NCI-H446 (cell line): Measurements from ENCODE around the gene PADI1.

Experiments used
- DNase-seq, 2 experiments: peaks; one replicate each; lab custom pipeline; 2025; lab: John Stamatoyannopoulos, UW

Gene PADI1, protein sequence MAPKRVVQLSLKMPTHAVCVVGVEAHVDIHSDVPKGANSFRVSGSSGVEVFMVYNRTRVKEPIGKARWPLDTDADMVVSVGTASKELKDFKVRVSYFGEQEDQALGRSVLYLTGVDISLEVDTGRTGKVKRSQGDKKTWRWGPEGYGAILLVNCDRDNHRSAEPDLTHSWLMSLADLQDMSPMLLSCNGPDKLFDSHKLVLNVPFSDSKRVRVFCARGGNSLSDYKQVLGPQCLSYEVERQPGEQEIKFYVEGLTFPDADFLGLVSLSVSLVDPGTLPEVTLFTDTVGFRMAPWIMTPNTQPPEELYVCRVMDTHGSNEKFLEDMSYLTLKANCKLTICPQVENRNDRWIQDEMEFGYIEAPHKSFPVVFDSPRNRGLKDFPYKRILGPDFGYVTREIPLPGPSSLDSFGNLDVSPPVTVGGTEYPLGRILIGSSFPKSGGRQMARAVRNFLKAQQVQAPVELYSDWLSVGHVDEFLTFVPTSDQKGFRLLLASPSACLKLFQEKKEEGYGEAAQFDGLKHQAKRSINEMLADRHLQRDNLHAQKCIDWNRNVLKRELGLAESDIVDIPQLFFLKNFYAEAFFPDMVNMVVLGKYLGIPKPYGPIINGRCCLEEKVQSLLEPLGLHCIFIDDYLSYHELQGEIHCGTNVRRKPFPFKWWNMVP

DNA sequence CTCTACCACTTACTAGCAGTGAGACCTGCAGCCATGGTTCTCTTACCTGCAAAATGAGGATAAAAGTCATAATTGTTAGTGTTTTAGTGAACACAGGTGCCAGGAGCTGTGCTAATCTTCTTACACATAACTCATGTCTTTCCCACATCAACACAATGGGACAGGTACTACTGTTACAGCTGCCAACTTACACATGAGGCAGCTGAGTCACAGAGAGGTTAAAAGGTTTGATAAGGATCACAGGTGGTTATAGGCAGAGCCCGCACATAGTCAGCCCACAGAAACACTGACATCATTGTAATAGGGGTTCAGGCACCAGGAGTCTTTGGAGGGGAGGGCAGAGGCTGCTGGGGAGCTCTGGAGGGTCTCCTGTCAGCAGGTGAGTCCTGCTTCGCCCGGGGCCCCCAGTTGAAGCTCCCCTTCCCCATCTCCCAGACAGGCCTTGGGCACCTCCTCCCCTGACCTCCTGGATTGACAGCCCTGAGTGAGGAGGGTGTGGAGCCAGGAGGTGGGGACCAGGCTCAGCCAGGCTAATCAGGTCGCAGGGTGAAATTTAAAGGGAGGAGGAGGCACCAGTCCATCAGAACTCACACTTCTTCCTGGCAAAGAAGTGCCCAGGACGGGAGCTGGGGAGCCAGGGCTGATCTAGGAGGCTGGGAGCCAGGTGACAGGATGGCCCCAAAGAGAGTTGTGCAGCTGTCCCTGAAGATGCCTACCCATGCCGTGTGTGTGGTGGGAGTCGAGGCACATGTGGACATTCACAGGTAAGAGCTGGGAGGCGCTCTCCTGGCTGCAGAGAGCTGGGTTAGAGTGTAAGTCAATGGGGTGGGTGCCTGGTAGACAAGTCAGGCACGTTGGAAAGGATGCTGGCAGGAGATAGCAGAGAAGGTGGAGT, at the start of gene PADI1:
TSS of gene PADI1 (plus strand) at position 583 of the 895 bp plus-strand sequence. CDS start at position 673, 90 bp downstream.
- DNase-seq = no peak

DNA sequence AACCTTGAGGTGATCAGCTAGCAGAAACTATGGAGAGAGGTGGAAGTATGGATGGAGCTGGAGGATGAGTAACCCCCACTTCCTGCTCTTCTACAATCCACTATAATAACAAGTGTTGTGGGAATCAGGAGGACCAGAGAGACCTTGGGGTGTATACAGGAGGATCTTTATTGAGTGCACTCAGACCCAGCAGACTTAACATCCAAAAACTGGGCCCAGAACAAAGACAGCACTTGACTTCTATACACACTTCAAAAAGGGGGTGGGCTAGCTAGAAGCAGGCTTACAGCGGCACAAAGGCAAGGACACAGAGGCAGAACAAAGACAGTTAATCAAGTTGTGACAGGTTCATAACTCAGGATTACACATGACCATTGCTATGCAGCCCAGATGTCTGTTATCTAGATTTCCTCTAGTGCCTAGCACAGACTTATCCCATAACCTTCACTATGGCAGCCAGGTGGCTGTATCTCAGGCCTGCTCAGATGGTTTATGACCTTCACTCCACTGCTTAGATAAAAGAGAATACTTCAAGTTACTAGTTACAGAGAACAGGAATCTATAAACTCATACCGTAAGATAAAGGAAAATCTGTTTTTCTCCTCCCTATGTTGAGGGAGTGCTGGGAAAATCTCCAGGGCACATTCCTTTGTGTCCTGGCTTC, 49.5 kb upstream of the PADI1 start:
- no peak for DNase-seq

DNA sequence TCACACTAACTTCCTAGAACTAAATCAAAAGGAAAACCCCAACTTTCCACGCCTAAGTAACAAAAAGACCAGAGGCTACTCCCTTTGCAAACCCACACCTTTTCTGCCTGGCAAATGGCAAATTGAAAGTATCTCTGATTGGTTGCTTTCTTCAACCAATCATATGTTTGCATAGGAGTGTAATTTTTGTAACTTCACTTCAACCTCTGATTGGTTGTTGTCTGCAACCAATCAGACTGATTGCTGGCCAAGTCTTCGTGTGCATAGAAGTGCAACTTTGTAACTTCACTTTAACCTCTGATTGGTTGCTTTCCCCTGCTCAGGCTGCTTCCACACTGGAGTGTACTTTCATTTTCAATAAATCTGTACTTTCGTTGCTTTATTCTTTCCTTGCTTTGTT, 48.8 kb upstream of the PADI1 start:
- DNase-seq = no peak

DNA sequence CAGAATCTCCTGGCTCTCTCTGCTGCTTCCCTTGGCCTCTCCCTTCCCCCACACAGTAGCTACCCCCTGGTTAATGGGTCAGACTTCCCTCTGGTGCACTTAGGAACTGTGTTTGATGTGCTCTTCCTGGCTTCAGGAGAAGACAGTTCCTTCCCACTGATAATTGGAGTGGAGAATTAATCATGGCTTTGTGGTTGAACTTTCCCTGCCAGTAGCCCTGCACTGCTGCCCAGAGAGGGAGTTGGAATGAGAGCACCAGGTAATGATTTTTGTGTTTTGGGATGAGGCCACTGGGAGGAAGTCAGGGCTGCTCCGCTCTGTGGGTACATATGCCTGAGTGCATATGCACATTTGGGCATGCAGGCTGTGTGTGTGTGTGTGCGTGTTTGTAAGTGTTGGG, 46.0 kb upstream of the PADI1 start:
- no peak for DNase-seq

DNA sequence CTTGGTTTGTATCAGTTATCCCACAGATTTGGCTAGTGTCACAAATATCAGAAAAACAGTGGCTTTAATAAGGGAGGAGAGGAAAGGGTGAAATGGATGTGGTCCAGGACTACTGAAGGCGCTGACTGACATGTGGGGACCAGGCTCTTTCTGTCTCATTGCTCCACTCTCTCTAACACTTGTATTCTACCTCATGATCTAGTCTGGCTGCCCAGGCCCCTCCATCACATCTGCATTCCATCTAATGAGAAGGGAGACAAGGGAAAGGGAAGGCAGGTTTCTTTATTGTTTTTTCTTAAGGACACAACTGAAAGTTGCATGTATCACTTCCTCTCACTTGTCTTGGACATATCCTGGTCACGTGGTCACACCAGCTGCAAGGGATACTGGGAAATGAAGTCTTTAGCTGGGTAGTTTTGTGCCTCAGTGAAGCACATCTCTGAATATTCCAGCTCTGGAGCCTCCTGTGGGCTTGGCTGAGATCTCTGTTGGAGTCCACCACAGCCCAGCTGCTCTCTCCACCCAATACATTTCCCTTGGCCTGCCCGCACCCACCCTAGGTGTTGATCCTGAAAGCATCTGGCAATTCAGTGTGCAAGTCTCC, 43.7 kb upstream of the PADI1 start:
- no peak for DNase-seq

DNA sequence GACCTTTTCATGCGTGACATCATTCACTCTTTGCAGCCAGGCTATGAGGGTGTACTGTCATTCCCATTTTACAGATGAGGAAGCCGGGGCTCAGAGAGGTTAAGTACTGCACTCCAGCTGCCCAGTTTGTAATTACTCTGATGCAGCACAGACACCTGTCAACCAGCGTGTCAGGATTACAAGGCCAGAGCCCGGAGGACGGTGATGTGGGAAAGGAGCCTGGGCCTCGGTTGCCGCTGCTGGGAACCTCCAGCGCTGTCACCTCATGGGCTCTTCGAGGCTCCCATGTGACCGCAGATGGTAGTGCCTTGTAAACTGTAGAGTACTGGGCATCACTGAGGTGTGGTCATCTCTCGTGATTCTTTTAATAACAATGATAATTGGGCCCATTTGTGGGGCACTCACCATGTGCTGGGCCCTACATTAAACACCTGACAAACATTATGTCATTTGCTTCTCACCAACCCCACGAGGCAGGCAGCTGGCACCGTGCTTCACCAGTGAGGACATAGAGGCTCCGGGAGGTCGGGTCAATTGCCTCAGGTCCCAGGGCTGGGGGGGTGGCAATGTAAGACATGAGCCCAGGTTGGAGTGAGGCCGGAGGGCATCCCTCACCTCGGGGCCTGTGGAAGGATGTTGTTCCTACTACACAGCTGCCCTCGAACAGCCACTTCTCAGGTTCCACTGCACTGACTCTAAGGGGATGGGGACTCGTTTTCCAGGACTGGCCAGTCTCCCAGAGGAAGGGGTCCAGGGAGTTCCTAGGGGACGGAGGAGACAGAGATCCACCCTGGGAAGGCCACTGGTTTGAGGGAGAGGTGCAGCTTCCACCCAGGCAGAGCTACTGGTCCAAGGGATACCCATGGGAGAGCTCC, 42.8 kb upstream of the PADI1 start:
- DNase-seq = no peak

DNA sequence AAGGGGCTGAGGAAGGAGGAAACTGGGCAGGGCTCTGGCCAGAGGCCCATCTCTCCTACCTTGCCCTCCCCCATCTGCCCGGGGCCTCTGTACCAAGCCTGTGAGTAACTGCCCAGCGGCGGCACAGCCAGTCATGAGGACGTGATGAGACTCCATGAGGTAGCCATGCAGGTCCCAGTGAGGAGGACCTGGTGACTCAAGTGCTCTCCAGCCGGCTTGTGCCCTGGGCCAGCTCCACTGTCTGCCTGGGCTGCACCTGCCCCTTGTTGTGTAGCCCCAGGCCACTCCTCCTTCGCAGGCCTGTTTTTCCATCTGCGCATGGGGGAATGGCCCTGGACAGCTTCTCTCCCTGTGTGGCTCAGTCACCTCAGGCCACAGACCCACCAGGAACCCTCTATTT, 42.0 kb upstream of the PADI1 start:
- no peak for DNase-seq

DNA sequence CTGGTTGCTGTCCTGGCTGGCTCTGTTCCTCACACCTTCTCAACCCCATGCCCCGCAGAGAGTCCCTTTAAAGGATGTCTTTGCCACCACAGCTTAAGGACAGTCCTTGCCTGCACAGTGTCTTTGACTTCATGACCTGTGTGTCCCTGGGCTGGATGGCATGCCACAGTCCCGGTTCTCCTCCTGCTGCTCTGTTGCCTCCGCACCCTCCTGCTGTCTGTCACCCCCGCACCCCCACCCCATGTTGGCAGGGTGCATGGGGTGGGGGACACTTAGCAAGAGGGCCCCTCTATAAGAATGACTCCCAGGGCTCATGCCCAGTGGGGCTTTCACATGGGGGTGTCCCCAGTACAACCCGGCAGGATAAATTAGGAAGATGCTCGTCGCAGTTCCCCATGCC, 41.6 kb upstream of the PADI1 start:
- no peak for DNase-seq

DNA sequence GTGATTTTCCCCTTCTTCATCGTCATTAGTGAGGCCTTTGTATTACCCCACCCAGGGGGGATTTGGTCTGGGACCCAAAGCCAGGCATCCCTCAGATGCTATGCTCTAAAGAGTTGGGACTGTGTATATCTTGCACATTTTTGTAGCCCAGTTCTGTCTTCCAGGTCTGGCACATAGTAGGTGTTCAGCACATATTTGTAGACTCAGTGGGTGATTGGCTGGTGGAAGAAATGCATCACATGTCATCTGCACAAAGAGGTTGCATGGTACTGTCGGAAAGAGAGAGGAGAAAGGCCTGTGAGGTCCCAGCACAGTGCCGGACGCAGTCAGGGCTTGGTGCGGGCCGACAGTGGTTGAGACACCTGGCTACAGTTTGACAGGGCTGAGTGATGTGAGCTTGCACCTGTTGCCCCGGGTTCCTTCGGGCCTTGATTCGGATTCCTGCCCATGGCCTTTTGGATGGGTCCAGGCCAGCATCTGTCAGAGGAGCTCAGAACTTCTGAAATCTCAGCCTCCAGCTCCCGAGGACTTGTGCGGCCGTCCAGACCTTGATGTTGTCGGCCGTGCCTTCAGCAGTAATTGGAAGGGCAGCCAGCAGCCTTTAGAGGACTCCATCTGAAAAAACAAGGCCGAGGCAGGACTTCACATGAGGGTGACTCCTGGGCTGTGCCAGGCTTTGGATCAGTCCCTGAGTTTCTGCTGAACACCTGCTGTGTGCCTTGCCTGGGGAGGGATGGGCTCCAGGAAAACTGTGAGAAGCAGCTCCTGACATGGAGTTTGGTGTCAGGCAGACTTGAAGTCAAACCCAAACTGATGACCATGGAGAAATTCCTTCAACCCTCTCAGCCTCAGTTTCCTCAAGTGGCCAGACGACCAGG, 40.9 kb upstream of the PADI1 start:
- no peak for DNase-seq

DNA sequence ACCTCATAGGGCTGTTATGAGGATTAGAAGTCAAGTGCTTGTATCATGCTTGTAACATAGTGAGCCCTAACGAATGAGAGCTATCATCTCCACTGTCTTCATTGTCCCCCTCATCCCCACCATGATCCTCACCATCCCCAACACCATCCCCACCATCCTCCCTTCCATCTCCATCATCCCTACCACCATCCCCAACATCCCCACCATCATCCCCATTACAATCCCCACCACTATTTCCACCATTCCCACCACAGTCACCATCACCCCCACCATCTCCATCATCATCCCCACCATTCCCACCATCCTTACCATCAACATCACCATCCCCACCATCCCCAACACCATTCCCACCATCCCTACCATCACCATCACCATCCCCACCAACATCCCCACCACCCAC, 39.1 kb upstream of the PADI1 start:
- DNase-seq = no peak

DNA sequence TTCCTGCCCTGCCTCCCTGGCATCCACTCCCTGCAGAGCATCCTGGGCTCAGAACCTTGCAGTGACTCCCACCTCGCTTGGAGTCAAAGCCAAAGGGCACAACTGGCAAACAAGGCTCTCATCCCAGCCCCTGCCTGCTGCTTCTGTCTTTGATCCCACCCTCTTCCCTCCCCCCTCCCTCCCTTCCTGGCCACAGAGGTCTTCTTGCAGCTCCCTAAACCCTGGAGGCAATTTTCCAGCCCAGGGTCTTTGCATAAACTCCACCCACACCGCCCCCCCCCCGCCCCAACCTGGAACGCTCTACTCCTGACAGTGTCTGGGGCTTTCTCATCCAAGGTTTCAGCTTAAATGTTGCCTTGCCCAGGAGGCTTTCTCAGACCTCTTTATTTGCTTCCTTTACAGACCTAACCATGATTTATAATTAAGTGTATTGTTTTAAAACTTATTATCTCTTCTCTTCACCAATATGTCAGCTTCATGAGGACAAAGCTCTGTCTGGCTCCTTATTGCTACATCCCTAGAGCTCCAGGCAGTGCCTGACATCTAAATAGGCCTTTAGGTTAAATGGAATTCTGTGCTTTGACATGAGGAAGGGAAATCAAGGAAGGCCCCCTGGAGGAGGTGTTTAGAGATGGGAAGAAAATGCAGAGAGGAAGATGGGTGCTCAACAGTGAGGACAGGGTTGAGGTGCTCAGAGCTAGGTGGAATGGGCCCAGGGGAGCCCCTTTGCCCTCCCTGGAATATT, 37.7 kb upstream of the PADI1 start:
- no peak for DNase-seq

DNA sequence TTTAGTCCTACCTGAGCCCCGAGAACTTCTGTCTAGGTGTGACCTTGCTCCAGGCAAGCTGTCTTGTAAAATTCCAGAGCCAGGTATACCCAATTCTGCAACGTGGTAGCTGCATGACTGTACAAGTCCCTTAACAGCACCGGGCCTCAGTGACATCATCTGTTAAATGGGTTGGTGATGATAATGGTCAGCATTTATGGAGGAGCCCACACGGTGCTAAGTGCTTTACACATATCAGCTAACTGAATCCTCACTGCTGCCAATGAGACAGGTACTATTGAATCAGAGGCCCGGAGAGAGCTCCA, 37.2 kb upstream of the PADI1 start:
- no peak for DNase-seq

DNA sequence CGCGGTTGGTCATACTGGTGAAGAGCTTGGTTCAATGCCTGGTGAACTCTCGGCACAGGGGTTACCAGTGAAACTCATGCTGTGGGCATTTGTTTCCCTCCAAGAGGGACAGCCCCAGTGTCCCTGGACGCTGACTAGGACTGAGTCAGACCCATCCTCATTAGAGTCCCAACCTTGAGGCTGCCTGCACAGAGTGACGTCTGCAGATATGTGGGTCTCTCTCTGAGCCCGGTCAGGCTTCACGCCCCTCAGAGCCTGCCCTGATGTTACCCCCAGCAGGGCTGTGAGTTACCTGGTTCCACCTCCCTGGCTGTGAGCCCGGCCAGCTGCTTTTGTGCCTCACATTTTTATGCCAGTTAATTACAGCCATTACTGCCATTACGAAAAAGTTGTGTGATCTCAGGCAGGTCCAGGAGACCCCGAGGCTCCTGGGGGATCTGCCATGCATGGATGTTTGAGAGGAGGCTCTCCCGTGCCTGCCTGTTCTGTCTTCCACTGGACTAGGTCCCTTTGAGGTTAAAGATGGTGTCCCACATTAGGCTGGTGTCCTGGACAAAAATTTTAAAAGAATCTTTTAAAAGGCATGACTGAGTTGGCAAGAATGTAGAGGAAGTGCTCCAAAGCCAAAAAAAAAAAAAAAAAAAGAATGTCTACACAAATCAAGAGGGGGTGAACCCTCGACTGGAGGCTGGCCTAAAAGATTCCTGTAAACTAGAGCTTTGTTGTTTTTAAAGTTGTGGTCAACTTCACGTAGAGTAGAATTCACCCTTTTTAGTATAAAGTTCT, 36.6 kb upstream of the PADI1 start:
- no peak for DNase-seq

DNA sequence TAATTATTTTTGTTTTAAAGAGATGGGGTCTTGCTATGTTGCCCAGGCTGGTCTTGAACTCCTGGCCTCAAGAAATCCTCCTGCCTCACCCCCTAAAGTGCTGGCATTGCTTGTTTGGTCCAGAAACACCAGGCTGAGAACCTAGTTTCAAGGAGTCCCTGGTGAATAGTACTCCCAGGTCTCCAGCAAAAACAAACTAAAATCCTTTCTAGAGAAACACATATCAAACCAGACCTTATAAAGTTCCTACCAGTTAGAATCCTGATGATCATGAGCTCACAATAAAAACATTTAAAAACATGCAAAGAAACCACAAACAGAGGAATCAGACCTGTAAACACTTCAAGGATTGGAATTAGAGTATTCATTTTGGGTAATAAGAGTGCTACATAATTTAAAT, 34.4 kb upstream of the PADI1 start:
- DNase-seq = no peak

DNA sequence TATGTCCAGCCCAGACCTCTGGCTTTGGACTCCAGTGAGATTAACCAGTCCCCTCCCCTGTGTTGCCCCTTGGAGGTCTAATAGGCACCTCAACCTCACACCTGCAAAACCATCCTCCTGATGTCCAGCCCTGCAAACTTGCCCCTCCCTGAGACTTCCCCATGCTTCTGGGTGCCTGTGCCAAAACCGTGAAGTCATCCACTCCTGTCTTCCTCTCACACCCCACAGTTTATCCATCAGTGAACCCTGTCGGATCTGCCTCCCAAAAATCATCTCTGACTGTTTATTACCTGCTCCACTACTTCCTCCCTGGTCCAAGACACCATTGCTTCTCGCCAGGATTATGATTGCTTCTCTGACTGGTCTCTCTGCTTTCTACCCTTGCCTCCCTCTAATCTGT, 31.7 kb upstream of the PADI1 start:
- no peak for DNase-seq

DNA sequence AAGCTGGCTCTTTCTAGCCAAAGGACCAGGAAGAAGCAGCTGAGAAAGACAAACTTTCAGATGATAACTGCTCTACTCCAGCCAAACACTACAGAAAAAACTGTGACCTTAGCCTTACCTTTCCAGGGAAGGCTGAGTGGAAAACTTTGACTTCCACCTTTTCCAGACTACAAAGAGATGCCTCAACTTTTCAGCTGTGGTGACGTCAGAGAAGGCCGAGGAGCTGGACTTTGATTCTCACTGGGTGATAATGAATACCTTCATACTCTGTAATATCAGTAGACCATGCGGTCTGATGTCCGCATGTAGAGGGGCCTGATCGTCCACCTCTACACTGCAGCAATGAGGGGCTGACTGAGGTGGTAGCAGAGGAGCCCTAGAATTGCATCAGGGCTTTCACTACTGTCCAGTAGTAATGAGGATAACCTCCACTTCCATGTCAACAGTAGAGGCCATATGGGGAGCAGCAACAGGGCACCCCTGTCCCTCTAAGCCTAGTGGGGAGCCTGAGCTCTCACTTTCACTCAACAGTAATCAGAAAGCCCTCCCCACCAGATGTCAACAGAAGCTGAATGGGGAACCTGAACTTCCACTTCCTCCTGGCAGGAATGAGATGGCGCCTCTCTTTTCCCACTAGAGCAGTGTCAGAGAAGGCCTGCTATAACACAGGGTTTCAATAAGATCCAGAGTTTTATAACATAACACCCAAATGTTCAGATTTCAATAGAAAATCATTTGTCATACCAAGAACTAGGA, 28.4 kb upstream of the PADI1 start:
- no peak for DNase-seq

DNA sequence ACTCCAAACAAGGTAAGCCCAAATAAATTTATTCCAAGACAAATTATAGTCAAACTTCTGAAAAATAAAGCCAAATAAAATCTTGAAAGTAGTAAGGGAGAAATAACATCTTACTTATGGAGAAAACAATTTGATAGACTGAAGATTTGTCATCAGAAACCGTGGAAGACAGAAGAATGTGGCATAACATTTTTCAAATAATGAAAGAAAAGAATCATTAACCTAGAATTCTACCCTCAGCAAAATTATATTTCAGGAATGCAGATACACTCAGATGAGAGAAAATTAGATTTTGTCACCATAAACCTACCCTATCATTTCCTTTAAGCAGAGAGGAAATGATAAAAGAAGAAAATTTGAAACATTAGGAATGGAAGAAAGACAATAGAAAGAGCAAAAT, 27.3 kb upstream of the PADI1 start:
- DNase-seq = no peak
